GM19043 (cell line): ENCODE results near the gene KPTN.

Experiments
- ATAC-seq: cut with Tn5 transposase; IDR thresholded peaks from one replicate; pipeline ENCODE4 v1.9.1; 2021; ENCODE audit warnings: low read depth; ENCODE audit not compliant: unreplicated experiment

The KPTN gene

GRCh38 chr19:47438793-47439220 is 45.2 kb downstream of the KPTN start:
- ATAC-seq, result no peak

- ATAC-seq, result no peak
Observed at GRCh38 chr19:47437500-47437899, 46.5 kb downstream of the KPTN start.

GRCh38 chr19:47436712-47437401 is 47.2 kb downstream of the KPTN start:
- no peak for ATAC-seq

- no peak for ATAC-seq
Observed at GRCh38 chr19:47435883-47436417, 48.1 kb downstream of the KPTN start.

GRCh38 chr19:47435196-47435595 is 48.8 kb downstream of the KPTN start:
- ATAC-seq, result no peak

- no peak for ATAC-seq
Observed at GRCh38 chr19:47434088-47434487, 49.9 kb downstream of the KPTN start.

- ATAC-seq, result no peak
Observed at GRCh38 chr19:47433121-47433520, 50.9 kb downstream of the KPTN start.

- ATAC-seq, result no peak
Observed at GRCh38 chr19:47432499-47432898, 51.5 kb downstream of the KPTN start.

GRCh38 chr19:47432091-47432490 is 51.9 kb downstream of the KPTN start:
- ATAC-seq, result no peak

- no peak for ATAC-seq
Observed at GRCh38 chr19:47430041-47430802, 53.8 kb downstream of the KPTN start.

- no peak for ATAC-seq
Observed at GRCh38 chr19:47429140-47429793, 54.8 kb downstream of the KPTN start.

GRCh38 chr19:47428177-47428894 is 55.7 kb downstream of the KPTN start:
- ATAC-seq, result no peak

- ATAC-seq, result no peak
Observed at GRCh38 chr19:47427241-47428176, 56.5 kb downstream of the KPTN start.
